ENCODE measurements around the gene PTCD2. TPM values are rescaled to one million over a fixed set of nuclear protein-coding genes. Genes with fewer than 3 reads are reported as not detected.

The PTCD2 gene
- total and polyA plus RNA-seq, 7 experiments from 2014 or later, result 3.7 to 12.6 (median 6.0) TPM

DNA sequence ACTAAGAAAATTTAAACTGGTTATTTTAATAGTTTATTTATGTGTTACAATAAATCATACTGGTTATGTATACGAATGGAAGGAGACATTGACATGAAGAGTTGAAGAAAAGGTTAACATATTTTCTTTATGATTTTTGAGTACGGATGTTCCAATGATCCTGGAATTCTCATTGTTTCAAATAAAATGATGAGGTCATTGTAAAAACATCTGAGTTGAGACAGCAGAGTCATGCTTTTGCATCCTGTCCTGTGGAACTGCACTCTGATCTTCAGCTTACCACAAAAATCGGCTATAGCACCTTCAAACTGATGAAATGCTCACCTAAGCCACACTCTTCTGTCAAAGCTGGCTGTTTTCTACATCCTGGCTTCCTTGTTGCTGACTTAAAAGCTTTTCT, 67.8 kb downstream of the PTCD2 start:
- H3K9me3 Mint-ChIP-seq, result peaks cover 0 to 3% (median 0%) of the 10 kb centered on the region in 11 donors
- Histone ChIP-seq H3K27me3 (ENCODE audit: control insufficient read depth in 2 of 2, insufficient read depth in 2 of 2, low read length in 2 of 2) (no peaks in the 10 kb centered on the region), H3K4me1 (ENCODE audit: control insufficient read depth in 2 of 2, insufficient read depth in 2 of 2, low read length in 2 of 2) (no peaks in the 10 kb centered on the region), H3K4me3 (ENCODE audit: low read length) (no peak overlapping the region), H3K27ac (ENCODE audit: low read depth, low read length) (no peak overlapping the region), H3K9me3 (ENCODE audit: control insufficient read depth in 2 of 3, low read length in 3 of 3) (no peaks in the 10 kb centered on the region), H3K36me3 (ENCODE audit: control insufficient read depth in 2 of 3, insufficient read depth in 3 of 3, low read length in 3 of 3) (no peaks in the 10 kb centered on the region)
- ATAC-seq (no peak), DNase-seq (no peak)
- intact Hi-C loops (cut with micrococcal nuclease), result no loop called here
- H3K4me1 Mint-ChIP-seq, result peaks cover 0 to 5% (median 0%) of the 10 kb centered on the region in 7 donors
- ChIA-PET POLR2A (no interaction called here), CTCF (no interaction called here)
- peaks cover 0 to 7% (median 0%) of the 10 kb centered on the region in 5 donors for H3K36me3 Mint-ChIP-seq
- no peak overlapping the region for H3K27ac Mint-ChIP-seq
- H3K4me3 Mint-ChIP-seq, result no peak overlapping the region
- peaks cover 0 to 20% (median 5%) of the 10 kb centered on the region in 5 donors for H3K27me3 Mint-ChIP-seq

DNA sequence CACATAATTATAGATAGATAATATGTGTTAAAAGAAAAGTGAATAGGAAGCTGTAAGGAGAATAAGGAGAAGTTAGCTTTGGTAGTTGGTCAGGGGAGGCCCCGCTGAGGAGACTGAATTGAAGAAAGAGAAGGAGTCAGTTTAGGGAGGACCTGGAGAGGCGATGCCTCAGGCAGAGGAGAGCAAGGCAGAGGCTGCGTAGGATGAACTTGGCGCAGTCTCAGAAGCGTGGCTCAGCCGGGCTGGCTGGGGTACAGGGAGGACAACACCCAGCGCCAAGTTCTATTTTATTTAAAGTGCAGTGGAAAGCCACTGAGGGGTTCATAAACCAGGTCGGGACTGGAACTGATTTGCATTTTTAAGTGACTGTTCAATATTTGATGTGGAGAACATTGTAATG, 68.5 kb downstream of the PTCD2 start:
- no peak overlapping the region for H3K4me3 ChIP-seq (ENCODE audit: low read length)
- Mint-ChIP-seq H3K36me3 (peaks cover 0 to 7% (median 0%) of the 10 kb centered on the region in 5 donors), H3K27me3 (peaks cover 0 to 18% (median 6%) of the 10 kb centered on the region in 5 donors), H3K4me1 (peaks cover 0 to 5% (median 0%) of the 10 kb centered on the region in 7 donors), H3K4me3 (no peak overlapping the region), H3K9me3 (peaks cover 0 to 3% (median 0%) of the 10 kb centered on the region in 11 donors), H3K27ac (no peak overlapping the region)
- no peaks in the 10 kb centered on the region for H3K4me1 ChIP-seq (ENCODE audit: control insufficient read depth in 2 of 2, insufficient read depth in 2 of 2, low read length in 2 of 2)
- ATAC-seq, result no peak
- no peak overlapping the region for H3K27ac ChIP-seq (ENCODE audit: low read depth, low read length)
- DNase-seq, result no peak
- H3K36me3 ChIP-seq (ENCODE audit: control insufficient read depth in 2 of 3, insufficient read depth in 3 of 3, low read length in 3 of 3), result no peaks in the 10 kb centered on the region
- CTCF ChIA-PET, result no interaction called here
- intact Hi-C loops (cut with micrococcal nuclease), result no loop called here
- no peaks in the 10 kb centered on the region for H3K27me3 ChIP-seq (ENCODE audit: control insufficient read depth in 2 of 2, insufficient read depth in 2 of 2, low read length in 2 of 2)
- POLR2A ChIA-PET, result no interaction called here
- no peaks in the 10 kb centered on the region for H3K9me3 ChIP-seq (ENCODE audit: control insufficient read depth in 2 of 3, low read length in 3 of 3)

DNA sequence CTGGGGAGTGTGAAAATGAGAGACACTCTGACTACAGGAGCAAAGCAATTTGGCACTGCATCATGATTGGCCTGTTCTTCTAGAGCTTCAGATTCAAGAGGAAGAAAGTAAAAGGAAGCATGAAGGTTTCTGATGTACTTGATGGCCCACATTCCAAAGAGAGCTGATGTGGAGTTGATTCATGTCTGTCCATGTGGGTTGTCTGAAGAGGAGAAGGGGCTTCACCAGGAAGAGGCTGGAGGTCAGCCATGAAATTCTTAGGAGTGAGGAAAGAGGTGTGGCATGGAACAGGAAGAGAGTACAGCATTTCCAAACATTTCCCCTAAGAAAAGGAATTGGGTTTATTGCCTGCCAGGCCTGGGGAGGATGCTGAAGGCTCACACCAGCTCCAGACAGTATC, 70.7 kb downstream of the PTCD2 start:
- H3K27me3 ChIP-seq (ENCODE audit: control insufficient read depth in 2 of 2, insufficient read depth in 2 of 2, low read length in 2 of 2), result peaks cover 0 to 4% of the 10 kb centered on the region in 2 donors
- POLR2A ChIA-PET, result no interaction called here
- Mint-ChIP-seq H3K36me3 (peaks cover 0 to 7% (median 0%) of the 10 kb centered on the region in 5 donors), H3K9me3 (peaks cover 0 to 3% (median 0%) of the 10 kb centered on the region in 11 donors), H3K27ac (no peak overlapping the region), H3K27me3 (peaks cover 7 to 25% (median 16%) of the 10 kb centered on the region in 5 donors), H3K4me1 (peaks cover 0 to 5% (median 0%) of the 10 kb centered on the region in 7 donors), H3K4me3 (no peak overlapping the region)
- CTCF ChIA-PET, result no interaction called here
- H3K4me3 ChIP-seq (ENCODE audit: low read length), result no peak overlapping the region
- no peaks in the 10 kb centered on the region for H3K36me3 ChIP-seq (ENCODE audit: control insufficient read depth in 2 of 3, insufficient read depth in 3 of 3, low read length in 3 of 3)
- H3K27ac ChIP-seq (ENCODE audit: low read depth, low read length), result no peak overlapping the region
- no peaks in the 10 kb centered on the region for H3K9me3 ChIP-seq (ENCODE audit: control insufficient read depth in 2 of 3, low read length in 3 of 3)
- no peaks in the 10 kb centered on the region for H3K4me1 ChIP-seq (ENCODE audit: control insufficient read depth in 2 of 2, insufficient read depth in 2 of 2, low read length in 2 of 2)
- DNase-seq, result no peak
- intact Hi-C loops (cut with micrococcal nuclease), result no loop called here
- ATAC-seq, result no peak

DNA sequence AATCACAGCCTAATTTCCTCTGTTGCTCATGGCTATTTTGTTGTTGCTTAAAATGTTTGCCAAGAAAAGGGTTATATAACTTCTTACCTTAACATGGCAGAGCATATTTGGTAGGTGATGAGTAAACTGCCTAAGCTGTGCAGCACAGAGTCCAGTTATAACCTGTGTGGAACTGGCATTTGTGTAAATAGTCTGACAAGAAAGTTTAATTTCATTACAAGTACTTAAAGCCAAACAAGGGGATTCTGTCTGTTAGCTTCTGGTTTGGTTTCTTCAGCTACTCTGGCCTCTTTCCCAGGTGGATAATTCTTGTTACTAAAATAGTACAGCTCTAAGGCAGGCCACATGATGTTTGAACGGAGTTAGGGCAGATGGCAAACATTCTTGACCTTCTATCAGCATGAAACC, 72.2 kb downstream of the PTCD2 start:
- H3K4me3 Mint-ChIP-seq, result no peak overlapping the region
- no peaks in the 10 kb centered on the region for H3K9me3 ChIP-seq (ENCODE audit: control insufficient read depth in 2 of 3, low read length in 3 of 3)
- intact Hi-C loops (cut with micrococcal nuclease), result no loop called here
- peaks cover 0 to 7% (median 0%) of the 10 kb centered on the region in 5 donors for H3K36me3 Mint-ChIP-seq
- no peak overlapping the region for H3K27ac Mint-ChIP-seq
- no peaks in the 10 kb centered on the region for H3K36me3 ChIP-seq (ENCODE audit: control insufficient read depth in 2 of 3, insufficient read depth in 3 of 3, low read length in 3 of 3)
- H3K9me3 Mint-ChIP-seq, result peaks cover 0 to 3% (median 0%) of the 10 kb centered on the region in 11 donors
- ChIA-PET CTCF (no interaction called here), POLR2A (no interaction called here)
- no peak overlapping the region for H3K4me3 ChIP-seq (ENCODE audit: low read length)
- H3K27ac ChIP-seq (ENCODE audit: low read depth, low read length), result no peak overlapping the region
- ATAC-seq (no peak), DNase-seq (no peak)
- H3K4me1 Mint-ChIP-seq, result peaks cover 0 to 2% (median 0%) of the 10 kb centered on the region in 7 donors
- no peaks in the 10 kb centered on the region for H3K4me1 ChIP-seq (ENCODE audit: control insufficient read depth in 2 of 2, insufficient read depth in 2 of 2, low read length in 2 of 2)
- H3K27me3 Mint-ChIP-seq, result peaks cover 13 to 27% (median 18%) of the 10 kb centered on the region in 5 donors
- peaks cover 0 to 4% of the 10 kb centered on the region in 2 donors for H3K27me3 ChIP-seq (ENCODE audit: control insufficient read depth in 2 of 2, insufficient read depth in 2 of 2, low read length in 2 of 2)

DNA sequence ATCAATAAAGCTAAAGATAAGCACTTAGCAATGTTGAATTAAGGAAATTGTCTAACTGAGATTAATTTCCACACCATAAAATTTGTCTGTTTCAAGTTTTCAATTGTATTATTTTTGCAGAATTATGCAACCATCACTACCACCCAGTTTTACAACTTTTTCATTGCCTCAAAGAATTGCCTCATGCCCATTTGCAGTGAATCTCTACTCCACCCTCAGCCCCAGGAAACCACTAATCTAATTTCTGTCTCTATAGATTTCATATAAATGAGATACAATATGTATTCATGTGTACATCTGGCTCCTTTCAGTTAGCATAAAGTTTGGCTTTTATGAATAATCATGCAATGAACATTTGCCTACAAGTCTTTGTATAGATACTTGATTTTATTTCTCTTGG, 72.9 kb downstream of the PTCD2 start:
- peaks cover 17 to 31% (median 23%) of the 10 kb centered on the region in 5 donors for H3K27me3 Mint-ChIP-seq
- intact Hi-C loops (cut with micrococcal nuclease), result no loop called here

DNA sequence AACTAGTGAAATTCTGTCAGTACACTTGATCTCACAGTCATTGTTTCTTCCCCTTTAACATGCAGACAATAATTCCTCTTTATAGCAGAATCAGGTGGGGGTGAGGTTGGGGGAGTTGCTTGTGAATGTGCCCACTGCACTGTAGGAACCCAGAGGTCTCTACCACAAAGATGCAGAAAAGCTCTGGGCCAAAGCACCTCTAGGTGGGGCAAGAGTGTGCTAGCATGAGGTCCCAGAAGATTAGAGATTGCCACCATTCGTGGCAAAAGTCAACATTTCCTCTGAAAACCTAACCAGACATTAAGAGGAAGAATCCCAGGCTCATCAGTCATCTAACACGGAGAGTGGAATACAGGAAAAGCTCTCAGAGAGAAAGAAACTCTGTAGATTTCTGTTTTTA, 74.5 kb downstream of the PTCD2 start:
- Histone ChIP-seq H3K36me3 (ENCODE audit: control insufficient read depth in 2 of 3, insufficient read depth in 3 of 3, low read length in 3 of 3) (no peaks in the 10 kb centered on the region), H3K27me3 (ENCODE audit: control insufficient read depth in 2 of 2, insufficient read depth in 2 of 2, low read length in 2 of 2) (peaks cover 0 to 4% of the 10 kb centered on the region in 2 donors), H3K4me3 (ENCODE audit: low read length) (no peak overlapping the region), H3K9me3 (ENCODE audit: control insufficient read depth in 2 of 3, low read length in 3 of 3) (no peaks in the 10 kb centered on the region), H3K4me1 (ENCODE audit: control insufficient read depth in 2 of 2, insufficient read depth in 2 of 2, low read length in 2 of 2) (no peaks in the 10 kb centered on the region), H3K27ac (ENCODE audit: low read depth, low read length) (no peak overlapping the region)
- ChIA-PET CTCF (no interaction called here), POLR2A (no interaction called here)
- no peak for ATAC-seq
- intact Hi-C loops (cut with micrococcal nuclease), result no loop called here
- Mint-ChIP-seq H3K27ac (no peak overlapping the region), H3K36me3 (no peaks in the 10 kb centered on the region), H3K9me3 (peaks cover 0 to 10% (median 2%) of the 10 kb centered on the region in 11 donors), H3K27me3 (peaks cover 21 to 31% (median 27%) of the 10 kb centered on the region in 5 donors), H3K4me1 (peaks cover 0 to 3% (median 0%) of the 10 kb centered on the region in 7 donors), H3K4me3 (no peak overlapping the region)
- no peak for DNase-seq

More for the DNA sequence above, 72.9 kb downstream of the PTCD2 start:
- ChIA-PET CTCF (no interaction called here), POLR2A (no interaction called here)
- Mint-ChIP-seq H3K4me3 (no peak overlapping the region), H3K9me3 (peaks cover 0 to 3% (median 0%) of the 10 kb centered on the region in 11 donors), H3K36me3 (peaks cover 0 to 7% (median 0%) of the 10 kb centered on the region in 5 donors), H3K27ac (no peak overlapping the region), H3K4me1 (peaks cover 0 to 2% (median 0%) of the 10 kb centered on the region in 7 donors)
- H3K27ac ChIP-seq (ENCODE audit: low read depth, low read length), result no peak overlapping the region
- H3K4me3 ChIP-seq (ENCODE audit: low read length), result no peak overlapping the region
- peaks cover 0 to 4% of the 10 kb centered on the region in 2 donors for H3K27me3 ChIP-seq (ENCODE audit: control insufficient read depth in 2 of 2, insufficient read depth in 2 of 2, low read length in 2 of 2)
- H3K4me1 ChIP-seq (ENCODE audit: control insufficient read depth in 2 of 2, insufficient read depth in 2 of 2, low read length in 2 of 2), result no peaks in the 10 kb centered on the region
- DNase-seq, result no peak
- no peaks in the 10 kb centered on the region for H3K9me3 ChIP-seq (ENCODE audit: control insufficient read depth in 2 of 3, low read length in 3 of 3)
- no peaks in the 10 kb centered on the region for H3K36me3 ChIP-seq (ENCODE audit: control insufficient read depth in 2 of 3, insufficient read depth in 3 of 3, low read length in 3 of 3)
- no peak for ATAC-seq

DNA sequence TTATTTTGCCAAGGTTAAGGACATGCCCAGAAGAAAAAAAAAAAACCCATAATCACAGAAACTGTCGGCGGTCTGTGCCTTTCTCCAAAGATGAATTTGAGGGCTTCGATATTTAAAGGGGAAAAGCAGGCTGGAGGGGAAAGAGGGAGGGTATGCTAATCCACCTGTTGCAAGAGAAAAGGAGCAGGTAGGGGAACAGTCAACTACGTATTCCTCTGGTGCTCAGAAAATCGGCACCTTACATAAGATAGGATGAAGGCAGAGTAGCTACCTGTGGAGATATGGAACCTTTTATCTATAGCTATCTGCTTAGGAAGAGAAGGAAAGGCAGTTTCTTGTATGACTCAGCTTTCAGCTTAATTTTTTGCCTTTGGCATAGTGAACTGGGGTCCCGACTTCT, 77.7 kb downstream of the PTCD2 start:
- Histone ChIP-seq H3K36me3 (ENCODE audit: control insufficient read depth in 2 of 3, insufficient read depth in 3 of 3, low read length in 3 of 3) (no peaks in the 10 kb centered on the region), H3K4me1 (ENCODE audit: control insufficient read depth in 2 of 2, insufficient read depth in 2 of 2, low read length in 2 of 2) (no peaks in the 10 kb centered on the region), H3K27ac (ENCODE audit: low read depth, low read length) (no peak overlapping the region), H3K4me3 (ENCODE audit: low read length) (no peak overlapping the region), H3K27me3 (ENCODE audit: control insufficient read depth in 2 of 2, insufficient read depth in 2 of 2, low read length in 2 of 2) (peaks cover 0 to 4% of the 10 kb centered on the region in 2 donors), H3K9me3 (ENCODE audit: control insufficient read depth in 2 of 3, low read length in 3 of 3) (peaks cover 0 to 9% (median 0%) of the 10 kb centered on the region in 3 experiments)
- Mint-ChIP-seq H3K4me1 (peaks cover 0 to 5% (median 0%) of the 10 kb centered on the region in 7 donors), H3K36me3 (peaks cover 0 to 13% (median 4%) of the 10 kb centered on the region in 5 donors), H3K9me3 (peaks cover 3 to 37% (median 20%) of the 10 kb centered on the region in 11 donors), H3K4me3 (no peak overlapping the region), H3K27me3 (peaks cover 12 to 31% (median 23%) of the 10 kb centered on the region in 5 donors), H3K27ac (no peak overlapping the region)
- intact Hi-C loops (cut with micrococcal nuclease), result no loop called here
- no peak for DNase-seq
- ChIA-PET CTCF (no interaction called here), POLR2A (no interaction called here)
- no peak for ATAC-seq
